HG02610 (cell line): ENCODE data around the gene LHX1.

Source experiments
- ATAC-seq: cut with Tn5 transposase; IDR thresholded peaks from one replicate; pipeline ENCODE4 v1.9.1; 2021; ENCODE audit warnings: mild to moderate bottlenecking, moderate library complexity; ENCODE audit not compliant: unreplicated experiment

The LHX1 gene

DNA sequence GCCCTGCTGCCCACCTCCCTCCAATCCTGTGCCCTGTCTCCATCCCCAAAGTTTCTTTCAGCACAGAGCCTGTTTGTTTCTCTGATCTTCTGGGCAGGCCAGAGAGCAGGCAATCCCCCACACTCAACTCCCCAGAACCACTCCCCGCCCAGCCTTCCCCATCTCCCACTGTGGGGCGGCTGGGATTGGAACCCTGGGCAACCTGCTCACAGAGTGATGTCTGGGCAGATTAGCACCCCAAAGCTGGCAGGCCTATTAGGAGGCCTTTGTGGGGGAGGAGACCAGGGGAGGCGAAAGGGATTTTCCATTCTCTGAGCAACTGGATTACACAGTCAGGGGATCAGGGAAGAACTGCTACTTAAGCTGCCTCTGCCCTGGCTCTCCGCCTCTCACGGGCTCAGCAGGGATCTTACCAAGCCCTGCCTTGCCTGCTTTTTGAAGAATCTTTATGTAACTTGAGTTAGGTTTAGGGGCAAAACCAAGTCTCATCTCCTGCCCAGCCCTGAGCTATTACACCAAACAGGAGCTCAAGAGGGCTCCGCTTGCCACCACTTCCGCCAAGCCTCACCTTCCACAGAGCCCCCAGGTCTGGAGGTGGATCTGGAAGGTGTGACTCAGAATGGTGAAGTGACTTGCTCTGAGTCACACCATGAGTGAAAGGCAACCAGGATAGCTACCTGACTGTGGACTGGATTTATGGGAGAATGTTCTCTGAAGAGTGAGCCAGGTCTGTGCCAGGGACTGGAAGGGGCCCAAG, 16.0 kb upstream of the LHX1 start:
- ATAC-seq, result no peak

DNA sequence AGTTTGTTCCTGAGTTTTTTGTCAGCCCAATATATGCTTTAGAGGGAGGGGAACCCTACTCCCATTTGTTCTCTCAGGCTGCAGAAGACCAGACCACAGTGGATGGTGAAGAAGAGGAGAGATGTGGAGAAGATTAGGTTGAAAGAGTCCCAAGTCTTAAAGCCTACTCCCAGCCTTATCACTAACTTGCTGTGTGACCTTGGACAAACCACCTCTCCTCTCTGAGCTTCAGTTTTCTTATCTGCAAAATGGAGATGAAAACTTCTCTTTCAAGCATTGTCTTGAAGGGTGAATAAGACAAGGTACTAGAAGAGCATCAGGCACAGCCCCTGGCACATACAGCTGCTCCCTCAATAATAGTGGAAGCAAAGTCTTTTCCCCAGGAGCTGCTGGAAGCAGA, 15.1 kb upstream of the LHX1 start:
- ATAC-seq, result no peak

DNA sequence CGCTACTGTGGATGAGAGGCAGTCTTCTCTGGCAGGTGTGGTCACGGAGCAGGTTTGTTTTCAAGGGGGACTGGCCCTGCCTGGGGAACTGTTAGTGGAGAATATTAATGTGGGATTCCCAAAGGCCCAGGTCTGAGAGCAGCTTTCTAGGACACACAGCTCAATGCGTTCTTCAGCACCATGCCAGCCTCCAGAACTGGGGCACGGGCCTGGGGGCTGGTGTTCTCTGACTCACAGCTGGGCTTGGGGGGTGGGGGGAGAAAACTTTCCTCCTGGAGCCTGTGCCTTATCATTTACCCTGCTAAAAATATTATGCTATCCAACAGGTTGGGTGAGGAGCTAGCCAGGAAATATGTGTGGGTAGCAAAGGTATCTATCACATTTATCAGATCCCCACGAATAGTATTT, 13.5 kb upstream of the LHX1 start:
- no peak for ATAC-seq

DNA sequence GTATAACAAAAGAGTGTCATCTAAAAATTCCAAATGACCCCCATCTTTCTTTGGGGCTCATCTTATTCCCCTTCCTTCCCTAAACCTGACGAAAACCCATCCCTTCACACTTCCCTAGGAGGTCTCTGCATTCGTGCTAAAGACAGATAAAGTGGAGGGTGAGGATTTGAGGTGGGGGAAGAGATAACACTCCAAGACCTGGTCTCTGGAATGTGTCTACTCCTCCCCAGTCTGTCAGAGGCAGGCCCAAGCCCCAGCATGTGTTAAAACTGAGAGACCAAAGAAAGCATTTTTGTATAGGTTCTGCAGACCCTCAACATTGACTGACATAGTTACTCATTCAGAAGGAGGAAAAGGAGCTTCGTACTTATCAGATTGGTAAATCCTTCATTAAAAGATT, 11.0 kb upstream of the LHX1 start:
- ATAC-seq, result no peak

DNA sequence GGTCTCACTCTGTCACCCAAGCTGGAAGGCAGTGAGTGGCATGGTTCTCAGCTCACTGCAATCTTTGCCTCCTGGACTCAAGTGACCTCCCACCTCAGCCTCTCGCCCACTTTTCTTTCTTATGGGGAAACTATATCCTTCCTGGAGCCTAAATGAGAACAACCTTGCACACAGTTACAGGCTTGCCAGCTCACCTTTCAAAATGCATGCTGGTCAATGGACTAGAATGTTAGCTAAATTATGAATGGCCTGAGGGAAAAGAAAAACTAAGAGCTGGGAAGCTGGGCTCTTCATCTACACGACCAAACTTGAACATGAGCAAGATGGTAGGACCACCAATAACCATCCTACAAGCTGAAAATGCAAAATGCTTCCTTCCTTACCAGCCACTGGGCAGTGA, 10.6 kb upstream of the LHX1 start:
- no peak for ATAC-seq

DNA sequence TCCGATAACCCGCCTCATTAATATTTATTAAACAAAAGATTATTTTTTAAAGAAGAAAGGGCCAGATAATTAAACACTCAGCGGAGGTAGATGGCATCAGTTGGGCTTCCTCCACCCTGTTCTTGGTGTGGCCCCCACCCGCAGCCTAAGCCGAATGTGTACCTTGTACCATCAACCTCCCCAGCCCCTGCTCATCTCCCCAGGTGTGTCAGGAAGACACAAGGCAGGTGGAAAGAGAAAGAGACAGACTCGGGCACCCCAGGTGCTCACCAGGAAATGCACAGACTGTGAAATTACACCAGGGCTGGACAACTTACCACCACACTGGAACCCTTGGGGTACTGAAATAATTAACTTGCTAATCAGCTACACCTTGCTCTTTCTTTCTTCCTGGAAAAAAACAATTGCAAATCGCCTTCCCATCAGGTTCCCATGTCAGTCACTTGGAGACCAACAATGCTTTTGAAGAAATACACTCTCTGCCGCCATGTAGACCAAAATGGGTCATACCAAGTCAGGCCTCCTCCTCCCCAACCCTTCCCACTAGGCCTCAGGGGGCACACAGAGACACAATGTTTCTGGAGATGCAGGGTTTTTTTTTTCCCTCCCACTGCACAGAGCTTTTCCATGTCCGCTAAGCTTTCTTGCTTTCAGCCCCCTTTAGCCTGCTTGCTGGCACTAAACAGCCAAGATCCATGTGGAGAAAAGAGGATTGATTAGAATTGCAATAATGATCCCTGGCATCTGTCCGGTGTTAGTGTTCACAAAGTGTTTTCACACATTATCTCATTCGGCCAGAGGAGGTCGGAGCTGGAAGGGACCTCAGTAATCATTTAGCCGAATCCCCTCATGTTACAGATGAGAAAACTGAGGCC, 8.6 kb upstream of the LHX1 start:
- ATAC-seq, result no peak

DNA sequence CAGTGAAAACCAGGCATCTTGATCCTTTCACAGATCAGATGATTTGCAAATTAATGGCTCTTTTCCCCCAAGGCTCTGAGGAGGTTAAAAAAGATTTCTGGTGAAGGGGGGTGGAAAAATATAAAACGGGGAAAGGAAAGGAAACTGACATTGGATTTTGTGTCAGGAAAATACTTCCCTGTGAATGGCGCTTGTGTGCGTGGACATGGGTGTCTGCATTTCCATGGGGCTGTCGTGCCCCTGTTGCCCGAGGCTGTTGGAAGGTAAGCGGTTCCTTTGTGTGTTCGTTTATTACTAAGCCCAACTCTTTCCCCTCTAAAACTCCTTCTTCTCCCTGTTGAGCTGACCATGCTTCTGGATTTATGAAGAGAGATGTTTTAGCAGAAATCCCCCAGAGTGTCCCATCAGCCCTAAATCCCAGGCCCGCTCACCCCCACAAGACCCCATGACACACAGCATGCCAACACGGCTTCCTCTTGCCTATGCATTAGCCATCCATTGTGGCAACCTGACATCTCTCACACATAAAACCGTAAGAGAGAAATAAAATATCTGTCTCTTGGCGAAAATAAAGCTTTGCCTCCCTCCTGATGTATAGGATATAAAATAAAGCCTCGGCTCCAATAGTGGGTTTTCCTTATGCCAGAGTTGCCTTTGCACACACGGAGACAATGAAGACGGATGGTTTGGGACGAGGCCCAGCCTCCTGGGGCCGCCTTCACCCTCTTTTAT, 7.3 kb upstream of the LHX1 start:
- no peak for ATAC-seq

DNA sequence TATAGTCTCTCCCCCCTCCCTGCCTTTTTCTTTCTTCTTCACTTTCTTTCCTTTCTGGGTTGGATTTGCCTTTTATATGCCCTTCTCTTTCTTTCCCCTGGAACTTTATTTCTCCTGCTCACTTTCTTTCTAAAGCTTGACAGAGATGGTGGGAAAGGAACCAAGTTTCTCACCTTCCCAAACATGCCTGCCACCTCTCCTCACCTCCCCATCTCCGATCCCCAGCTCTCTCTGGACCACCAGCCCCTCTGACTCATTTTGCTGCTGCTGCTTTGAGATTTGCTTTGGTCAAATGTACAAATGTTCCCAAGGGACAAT, 6.7 kb upstream of the LHX1 start:
- no peak for ATAC-seq

DNA sequence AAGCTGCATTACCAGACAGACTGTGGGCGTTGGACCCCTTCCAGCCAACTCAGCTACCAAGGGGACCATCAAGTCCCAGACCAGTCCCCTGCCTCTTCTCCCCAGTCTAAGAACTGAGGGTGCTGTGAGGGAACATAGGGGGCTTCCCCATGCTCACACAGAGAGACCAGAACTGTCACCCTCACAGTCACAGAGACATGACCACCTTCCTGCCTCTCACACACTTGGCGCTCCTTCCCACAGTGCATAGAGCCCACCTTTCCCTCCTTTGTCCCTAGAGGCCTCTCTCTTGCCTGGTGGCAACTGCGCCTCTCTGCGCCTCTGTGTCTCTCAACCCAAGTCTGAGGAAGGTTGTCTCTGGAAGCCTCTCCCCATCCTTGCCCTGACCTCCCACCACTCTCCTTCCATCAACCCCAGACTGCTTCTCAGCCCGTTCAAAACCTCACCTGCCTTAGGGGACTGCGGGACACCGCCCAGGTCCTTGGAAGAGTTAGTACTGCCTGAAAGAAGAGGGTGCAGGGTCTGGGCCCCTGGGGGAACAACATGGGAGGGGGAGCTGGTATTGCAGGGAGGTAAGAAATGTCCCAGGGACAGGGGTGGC, 6.1 kb upstream of the LHX1 start:
- ATAC-seq, result no peak

DNA sequence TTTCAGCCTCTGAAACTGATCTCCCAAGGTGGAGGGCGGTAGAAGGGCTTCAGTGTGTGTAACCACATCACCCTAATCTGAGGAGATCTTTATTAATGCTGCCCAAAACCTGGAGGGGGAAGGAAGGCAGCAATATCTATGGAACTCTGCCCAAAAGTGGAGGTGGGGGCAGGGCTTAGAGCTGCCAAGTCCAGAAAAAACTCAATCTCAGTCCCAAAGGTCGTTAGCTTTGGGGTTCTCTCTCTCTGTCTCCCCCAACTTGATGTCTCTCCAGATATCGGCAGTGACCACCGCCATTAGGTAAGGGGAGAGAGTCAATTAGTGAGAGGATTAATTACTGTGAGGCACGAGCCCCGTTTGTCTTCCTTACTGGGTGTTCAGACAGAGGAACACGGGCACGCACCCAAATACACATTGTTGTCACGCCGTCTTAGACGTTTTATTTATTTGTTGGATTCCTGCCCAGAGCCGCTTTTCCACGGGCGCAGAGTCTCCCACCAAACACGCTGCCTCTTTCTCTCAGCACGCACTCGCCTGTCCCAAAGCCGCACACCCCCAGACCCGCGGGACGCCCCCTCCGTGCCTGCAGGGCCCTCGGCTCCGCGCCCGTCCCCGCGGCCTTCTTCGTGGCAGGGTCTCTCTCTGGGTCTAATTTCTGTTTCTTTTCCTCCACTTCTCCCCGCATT, 5.4 kb upstream of the LHX1 start:
- no peak for ATAC-seq

DNA sequence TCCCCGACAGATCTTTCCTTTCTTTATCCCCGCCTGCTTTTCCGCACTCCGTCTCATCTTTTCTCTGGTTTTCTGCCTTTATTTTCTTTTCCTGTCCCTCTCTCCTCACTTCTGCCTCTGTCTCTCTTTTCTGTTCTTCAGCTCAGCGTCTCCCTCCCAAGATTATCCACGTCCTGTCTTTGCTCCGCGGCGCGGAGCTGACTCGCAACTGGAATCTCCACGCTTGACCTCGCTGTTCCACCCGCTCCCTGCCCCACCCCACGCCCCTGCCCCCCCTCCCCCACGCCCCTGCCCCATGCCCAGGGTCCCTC, 4.9 kb upstream of the LHX1 start:
- ATAC-seq, result no peak

DNA sequence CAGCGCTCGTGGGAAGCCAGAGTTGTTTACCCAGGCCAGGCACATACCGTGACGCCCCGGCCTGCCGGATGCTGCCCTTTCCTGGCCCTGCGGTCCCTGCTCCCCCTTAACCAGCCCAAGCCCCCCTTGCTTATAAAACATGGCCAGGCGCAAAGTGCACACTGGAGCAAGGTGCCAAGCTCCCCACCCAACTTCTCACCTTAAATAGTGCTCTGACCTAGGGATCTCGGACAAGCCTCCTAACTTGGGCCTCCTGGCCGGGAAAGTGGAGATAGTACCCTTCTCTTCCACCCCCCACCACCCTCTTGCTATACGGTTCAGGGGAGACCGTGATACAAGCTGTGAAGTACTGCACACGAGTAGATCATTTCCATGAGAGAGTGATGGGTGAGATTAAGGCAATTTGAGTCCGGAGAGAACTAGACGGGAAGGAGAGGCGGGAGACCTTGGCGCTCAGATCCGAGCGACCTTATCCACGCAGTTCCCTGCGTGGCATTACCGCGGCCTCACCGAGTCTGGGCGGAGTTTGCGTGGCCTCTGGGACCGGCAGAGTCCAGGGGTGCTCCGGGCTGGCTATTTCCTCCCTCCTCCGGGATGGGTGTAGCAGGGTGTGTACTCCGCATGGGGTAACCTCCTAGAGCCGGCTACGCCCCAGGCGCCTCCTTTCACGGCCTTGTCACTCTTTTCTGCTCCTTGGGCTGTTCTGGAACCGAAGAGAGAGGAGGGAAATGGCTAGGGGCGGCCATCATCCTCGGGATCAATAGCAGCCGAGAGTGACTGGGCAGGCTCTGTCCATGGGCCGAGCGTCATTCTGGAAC, 4.4 kb upstream of the LHX1 start:
- ATAC-seq, result no peak

DNA sequence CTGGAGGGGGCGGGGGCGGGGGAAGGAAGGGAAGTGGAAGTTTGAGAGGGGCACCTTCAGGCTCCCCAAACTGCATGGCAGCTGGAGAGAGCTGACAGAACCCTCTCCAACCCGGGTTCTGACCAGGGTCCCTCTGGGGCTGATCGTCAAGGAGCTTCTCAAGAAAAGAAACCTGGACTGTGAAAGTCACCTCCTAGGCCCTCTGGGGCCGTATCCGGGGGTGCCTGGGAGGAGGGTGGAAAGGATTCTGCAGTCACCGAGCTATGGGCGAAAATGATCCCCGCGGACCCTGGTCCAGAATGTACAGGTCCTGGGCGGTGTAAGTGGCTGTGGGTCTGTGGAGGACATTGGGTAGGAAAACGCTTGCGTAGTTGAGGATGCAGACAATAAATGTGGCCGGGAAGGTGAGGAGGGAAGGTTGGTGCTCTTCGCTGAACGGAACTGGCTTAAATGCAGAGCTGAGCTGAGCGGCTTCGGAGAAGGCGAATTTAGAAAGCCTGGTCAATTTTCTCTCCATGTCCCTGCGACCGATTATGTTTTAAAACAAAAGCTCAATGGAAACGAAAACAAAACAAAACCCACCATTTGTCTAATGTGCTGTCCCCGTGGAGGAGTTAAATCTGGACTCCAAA, 3.6 kb upstream of the LHX1 start:
- ATAC-seq, result no peak

DNA sequence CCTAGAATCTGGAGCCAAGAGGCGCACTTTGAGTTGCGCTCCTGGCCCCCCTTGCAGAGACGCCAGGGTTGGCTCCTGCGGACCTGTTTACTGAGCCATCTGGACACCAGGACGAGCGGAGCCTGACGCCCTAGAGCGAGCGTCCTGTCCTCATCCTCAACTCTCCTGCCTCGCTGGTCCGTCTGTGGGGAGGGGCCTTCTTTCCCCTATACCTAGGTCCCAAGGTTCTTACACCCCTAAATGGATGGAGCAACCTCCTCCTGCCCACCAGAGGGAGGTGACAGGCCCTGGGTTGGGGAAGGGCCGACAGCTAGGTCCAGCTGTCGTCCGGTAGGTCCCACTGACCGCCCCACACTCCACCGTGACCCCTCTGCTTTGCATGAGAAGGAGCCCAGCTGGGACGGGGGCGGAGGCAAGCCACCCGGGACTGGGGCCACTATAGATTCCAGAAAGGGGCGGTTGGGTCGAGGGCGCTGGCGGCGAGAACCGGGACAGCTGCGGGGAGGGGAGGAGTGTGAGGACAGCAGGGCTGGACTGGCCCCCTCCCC, 3.1 kb upstream of the LHX1 start:
- ATAC-seq, result no peak

DNA sequence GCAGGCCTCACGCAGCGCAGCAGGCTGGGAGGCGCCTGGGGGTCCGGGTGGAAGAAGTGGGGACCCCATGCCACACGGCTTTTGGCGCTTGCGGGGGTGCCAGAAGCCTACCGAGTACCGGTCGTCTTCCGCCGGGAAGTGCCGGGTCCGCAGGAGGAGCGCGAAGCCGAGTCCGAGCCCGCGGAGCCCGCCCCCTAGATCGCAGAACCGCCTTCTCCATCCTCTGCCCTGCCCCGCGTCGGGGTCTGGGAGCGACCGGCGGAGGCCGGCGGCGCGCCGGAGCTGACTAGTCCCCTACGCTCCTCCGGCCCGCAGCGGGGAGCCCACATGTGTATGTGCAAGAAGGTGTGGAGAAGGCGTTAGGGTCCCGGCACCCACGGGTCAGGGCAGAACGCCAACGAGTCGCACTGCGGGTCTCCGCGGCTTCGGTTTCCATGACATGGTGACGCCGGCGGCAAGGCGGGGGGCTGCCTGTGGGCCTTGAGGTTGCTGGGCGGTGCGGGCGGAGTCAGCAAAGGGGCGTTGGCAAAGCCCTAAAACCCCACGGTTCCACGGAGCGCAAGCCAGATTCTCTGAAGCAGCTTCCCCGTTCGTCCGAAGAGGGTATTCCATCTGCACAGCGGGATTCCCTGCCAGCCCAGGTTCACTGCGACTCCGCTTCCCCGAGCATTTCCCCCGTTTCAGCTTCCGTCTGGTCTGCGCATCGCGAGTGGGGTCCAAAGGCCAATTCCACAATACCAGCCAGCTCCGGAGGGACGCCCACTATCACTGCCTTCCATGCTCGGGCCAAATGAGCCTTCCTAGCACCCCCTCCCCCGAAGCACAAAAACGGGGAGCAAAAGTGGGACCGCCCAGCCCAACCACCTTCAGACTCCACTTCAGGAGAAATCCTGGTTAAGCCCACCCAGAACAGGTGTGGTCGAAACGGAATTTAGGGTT, 2.3 kb upstream of the LHX1 start:
- ATAC-seq, result no peak

DNA sequence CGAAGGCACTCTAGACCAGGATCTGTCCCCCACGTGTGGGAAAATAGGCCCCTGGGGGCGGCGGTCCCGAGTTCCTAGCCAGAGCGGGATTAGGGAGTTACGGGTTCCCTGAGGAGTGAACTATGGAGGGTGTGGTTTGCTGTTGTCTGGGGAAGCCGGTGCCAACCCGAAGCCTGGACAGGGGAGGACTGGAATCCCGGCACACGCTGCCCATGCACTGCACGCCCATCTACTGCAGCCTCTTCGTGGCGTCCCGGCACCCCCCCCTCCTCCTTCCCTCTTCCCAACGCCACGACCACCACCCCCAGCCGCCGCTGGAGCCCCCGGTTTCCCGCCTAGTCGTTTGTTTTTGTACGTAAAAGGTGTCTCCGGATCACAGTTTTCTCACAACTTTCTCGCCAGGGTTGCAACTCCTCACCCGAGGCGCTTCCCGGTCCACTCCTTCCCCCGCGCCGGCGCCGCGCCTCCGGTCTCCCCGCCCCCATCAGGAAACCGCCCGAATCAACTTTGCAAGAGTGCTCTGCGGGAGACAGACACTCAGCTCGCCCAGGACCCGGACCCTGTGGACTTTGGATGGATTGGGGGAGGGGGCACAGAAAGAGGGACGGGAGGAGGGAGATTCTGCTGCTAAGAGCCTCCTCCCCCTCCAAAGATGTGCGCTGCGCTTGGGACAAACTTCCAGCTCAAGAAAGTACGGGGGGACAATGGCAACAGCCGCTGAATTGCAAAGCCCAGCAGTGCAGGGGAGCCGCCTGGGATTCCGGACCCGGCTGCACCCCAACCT, 1.4 kb upstream of the LHX1 start:
- ATAC-seq, result no peak

DNA sequence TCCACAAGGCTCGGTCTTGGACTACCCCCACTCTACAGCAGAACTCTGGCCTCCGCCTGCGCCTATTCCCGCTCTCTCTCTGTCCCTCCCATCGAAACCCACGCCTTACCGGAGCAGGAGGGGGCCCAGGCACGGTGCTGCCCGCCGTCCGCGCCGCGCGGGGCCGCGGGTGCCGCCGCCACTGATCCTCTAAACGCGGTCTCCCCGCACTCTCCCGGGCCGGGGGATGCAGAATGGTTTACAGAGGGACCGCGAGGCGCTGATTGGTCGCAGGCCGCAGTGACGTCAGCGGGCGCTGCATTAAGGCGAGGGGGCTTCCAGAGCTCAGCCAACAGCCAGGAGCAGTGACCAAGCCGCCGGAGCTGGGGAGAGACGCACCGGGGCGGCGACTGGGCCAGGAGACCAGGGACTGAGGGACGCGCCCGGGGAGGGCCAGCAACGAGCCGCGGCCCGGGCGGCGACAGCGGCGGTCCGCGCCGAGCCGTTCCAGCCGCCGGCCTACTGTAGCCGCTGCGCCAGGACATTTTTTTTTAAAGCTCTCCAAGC, 747 bp upstream of the LHX1 start:
- ATAC-seq, result no peak
